Regular cardiac myocyte (primary cell): ENCODE data around the gene GJA5. TPM values are rescaled to one million over a fixed set of nuclear protein-coding genes. Genes with fewer than 3 reads are reported as not detected.

Source experiments
- total RNA-seq: library from RNA; depleted of rRNA; stranded (reverse); fragments of >200 nt; gene quantifications from 2 replicates; pipeline ENCODE4 v1.2.3, GENCODE V29; 2014

GJA5 gene
- 3.7 and 25.7 TPM in 2 replicates for total RNA-seq

GRCh38 chr1:147760481-147761260 is at the start of gene GJA5:
GJA5 (minus strand) TSS chr1:147760602; CDS start chr1:147759238, 1,364 bp downstream.

Other genes with a start within 250 kb of the GJA5 start
- gene BCL9, start 219.1 kb downstream of the GJA5 start, total RNA-seq = 1.7 and 2.3 TPM in 2 replicates
- 4.4 and 5.1 TPM in 2 replicates for gene ACP6, start 90.1 kb downstream of the GJA5 start, total RNA-seq
- not detected in 2 replicates for gene GJA8, start 142.2 kb upstream of the GJA5 start, total RNA-seq
- gene GPR89B, start 167.8 kb upstream of the GJA5 start, total RNA-seq = 18.8 and 20.9 TPM in 2 replicates